GM19467 (cell line): ENCODE results near the gene SIAE.

Experiments used
- ATAC-seq: cut with Tn5 transposase; IDR thresholded peaks from one replicate; pipeline ENCODE4 v1.9.1; 2021; ENCODE audit warnings: mild to moderate bottlenecking, moderate library complexity; ENCODE audit not compliant: unreplicated experiment

The SIAE gene

DNA sequence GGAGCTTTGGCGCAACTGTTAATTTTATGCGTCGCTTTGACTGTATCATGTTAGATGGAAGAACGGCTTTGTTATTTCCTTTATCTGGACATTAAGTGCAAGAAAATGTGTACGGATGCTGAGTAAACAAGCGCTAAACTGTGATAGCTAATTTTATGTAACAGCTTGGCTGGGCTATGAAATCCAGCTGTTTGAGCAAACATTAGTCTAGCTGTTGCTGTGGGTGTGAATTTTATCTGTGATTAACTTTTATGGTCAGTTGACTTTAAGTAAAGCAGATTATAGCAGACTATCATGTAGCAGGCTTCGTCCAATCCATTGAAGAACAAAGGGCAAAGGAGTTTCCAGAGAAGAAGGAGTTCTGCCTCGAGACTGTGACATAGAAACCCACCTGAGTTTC is 89.8 kb downstream of the SIAE start:
- no peak for ATAC-seq
